NCI-H748 (cell line): ENCODE results near the gene ABCB8.

Experiments used
- DNase-seq: peaks from one replicate; lab custom pipeline; 2025; ENCODE audit not compliant: unreplicated experiment; lab: John Stamatoyannopoulos, UW

Gene ABCB8

DNA sequence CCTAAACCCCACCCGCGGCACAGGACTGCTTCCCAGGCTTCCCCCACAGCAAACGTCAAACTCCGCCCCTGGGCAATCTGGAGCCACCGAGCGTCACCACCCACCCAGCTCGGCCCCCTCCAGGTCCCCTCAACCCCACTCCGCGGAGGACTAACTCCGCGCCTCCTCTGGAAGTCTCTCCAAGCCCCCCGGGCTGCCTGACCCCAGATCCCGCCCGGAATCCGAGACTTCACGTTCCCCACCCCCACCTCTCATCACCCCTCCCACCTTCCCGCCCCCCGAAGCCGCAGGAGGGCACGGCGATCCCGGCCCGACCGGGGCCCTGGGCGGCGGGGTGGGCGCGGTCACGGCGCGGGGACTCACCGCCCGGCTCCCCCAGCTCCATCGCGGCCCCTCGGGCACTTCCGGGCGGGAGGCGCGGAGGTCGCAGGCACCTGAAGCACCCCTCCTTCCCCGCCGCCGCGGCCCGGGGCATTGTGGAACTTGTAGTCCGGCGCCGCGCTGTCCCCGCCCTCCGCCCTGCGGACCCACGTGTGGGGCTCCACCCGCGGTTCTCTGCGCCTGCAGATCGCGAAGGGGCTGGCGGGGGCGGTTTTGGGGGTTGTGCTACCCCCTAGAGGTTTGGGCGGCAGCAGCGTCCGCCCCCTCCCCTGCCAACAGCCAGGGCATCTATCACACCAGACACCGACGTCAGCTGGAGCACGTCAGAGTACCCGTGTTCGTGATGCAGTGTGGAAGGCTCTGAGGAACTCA lies 55.0 kb downstream of the ABCB8 start, which contains the start of gene TMUB1:
TMUB1 (minus strand) TSS at position 423 of the 753 bp plus-strand sequence. CDS start 930 bp downstream, outside the sequence.
- DNase-seq, result peak; percentile 84

DNA sequence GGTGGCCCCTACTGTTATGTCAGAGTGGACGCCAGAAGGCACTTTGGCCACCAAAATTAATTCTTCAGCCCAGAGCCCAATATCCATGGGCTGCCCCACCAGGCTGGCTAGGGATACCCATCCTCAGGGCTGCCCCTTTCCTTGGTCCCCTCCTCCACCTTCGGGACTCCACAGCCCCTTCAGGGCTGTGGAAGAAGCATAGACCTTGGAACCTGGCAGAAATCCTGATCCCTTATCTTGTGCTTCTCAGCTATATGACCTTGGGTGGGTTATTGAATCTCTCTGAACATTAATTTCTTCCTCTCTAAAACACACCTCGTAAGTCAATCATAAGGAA lies 55.5 kb downstream of the ABCB8 start:
- no peak for DNase-seq

DNA sequence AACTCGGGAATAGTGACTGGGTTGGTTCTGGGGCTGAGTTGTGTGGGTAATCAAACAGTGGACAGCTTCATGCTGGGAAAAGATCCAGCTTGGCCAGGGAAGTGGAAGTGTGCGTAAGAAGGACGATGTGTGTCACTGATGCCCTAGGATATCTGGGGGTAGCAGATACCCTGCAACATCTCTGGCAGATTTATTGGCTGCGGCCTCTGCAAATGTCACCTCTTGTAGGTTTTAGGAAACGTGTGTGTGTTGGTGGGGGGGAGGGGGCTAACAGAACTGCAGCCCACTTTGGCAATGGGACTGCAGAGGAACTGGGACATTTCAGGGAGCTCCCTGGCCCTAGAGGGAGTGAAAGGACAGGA lies 57.1 kb downstream of the ABCB8 start:
- no peak for DNase-seq

DNA sequence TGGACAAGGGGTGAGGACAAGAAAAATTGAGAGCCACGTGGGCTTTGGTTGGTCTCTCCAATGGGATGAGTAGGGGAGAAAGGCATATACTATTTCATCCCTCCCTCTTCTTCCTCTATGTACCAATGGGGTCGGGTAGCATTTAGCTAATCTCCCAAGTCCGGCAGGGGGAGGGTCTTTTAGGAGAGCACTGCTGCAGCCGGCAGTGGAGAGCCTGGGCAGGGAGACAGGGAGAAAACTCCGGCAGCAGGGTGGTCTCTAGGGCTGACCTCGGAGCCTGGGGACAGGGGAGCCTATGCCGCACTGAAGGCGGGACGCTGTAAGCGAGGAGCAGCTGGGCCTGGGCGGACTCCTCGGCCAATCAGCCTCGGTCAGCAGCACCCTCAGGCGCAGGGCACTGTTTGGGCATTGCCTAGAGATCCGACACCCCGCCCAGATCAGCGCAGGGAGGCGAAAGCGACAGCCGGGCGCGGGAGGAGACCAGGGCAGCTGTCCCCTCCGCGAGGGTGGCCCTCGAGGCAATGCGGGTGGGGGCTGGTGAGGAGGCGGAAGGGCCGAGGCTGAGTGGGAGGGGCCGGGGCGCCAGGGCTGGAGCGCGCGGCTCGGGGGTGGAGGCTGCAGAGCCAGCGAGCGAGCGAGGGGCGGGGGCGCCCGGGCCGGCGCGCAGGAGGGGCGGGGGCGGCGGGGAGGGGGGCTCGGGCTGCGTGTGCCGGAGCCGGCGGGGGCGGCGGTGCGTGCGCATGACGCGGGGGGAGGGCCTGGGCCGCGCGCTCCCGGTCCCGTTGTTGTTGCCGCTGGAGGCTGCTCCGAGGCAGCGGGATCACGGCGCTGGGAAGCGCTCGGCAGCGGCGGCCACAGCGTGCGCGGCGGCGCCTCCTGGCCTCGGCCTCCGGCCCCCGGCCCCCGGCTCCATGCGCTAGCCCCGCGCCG lies 57.7 kb downstream of the ABCB8 start, which contains the start of gene AGAP3:
AGAP3 (plus strand) TSS at position 785 of the 930 bp plus-strand sequence. CDS start 267 bp downstream, outside the sequence.
- peak; percentile 90 for DNase-seq

DNA sequence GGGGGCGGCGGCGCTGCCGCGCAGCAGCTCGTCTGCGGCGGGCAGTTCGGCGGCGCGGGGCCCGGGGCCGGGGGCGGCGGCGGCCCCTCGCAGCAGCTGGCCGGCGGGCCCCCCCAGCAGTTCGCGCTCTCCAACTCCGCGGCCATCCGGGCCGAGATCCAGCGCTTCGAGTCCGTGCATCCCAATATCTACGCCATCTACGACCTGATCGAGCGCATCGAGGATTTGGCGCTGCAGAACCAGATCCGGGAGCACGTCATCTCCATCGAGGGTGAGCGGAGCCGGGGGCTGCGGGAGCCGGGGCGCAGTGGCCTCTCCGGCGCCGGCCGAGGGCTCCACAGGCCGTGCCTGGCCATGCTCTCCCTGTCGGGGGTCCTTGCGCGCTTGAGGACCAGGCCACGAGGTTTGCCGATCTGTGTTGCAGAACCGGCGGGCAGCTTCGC lies 58.6 kb downstream of the ABCB8 start:
- DNase-seq, result peak; percentile 57

DNA sequence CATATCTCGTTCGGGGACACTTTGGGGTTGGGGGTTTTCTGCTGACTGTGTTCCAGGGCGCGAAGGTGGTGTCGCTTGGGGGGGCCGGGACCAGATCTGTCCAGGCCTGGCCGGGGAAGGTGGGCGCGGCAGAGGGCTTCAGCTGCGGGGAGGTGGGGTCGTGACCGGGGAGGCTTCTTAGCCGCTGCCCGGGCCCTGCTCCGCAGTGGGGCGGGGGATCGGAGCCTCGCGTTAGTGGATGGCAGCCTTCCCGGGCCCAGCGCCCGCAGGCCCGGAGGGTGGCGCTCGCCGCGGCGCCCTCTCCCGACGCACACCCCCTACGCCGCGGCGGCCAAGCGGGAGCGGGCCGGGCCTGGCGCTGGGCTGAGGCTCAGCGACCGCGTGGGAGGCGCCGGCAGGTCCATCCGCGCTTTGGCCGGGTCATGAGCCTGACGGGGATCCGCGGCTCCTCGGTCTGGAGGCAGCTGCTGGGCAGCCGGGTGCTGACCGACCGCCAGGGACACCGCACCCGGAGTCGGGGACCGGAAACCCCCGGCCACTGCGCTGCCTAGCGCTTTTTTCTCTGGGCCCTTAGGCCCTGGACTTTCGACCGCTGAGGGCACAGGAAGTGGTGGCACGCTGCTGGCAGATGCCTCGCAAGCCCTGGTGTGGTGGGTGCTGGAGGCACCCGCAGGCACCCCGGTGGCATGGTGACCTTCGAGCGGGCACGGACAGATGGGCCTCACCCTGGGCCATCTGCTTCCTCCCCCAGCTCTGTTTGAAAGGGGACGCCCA lies 59.2 kb downstream of the ABCB8 start:
- DNase-seq, result peak; percentile 59

DNA sequence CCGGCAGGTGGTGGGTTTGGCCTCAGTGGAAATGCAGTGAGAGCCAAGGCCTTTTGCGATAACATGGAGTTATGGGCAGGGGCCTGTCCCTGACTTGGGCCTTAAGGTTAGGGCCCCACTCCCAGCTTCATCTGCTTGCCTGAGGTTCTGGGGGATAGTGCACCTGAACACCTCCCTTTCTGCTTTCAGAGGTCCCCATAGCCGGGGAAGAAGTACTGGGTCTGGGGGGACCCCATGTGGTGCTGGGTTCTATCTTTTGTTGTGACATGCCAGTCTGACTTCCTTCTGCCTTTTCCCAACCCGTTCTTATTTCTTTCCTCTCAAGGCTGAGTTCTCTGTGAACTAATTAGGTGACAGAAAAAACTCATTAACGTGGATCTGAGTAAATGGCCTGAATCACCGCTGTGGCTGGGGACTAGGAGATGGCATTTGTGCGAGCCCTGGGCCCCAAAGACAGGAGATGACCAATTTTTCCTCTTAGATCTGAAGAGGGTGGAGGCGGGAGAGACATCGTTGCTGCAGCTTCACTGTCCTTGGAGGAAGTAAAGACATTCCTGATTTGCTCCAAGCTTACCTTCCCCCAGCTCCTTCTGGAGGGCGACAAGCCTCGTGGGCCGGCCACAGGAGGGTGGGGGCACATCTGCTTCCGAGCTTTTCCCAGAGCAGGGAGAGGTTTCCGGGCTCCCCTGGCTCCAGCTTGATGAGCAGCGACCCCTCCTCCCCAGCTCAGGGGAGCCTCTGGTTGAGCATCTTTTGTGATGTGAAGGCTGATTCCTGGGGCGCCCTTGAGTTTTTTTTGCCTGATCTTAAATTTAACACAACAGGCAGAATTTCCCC lies 60.0 kb downstream of the ABCB8 start:
- DNase-seq, result peak; percentile 43

DNA sequence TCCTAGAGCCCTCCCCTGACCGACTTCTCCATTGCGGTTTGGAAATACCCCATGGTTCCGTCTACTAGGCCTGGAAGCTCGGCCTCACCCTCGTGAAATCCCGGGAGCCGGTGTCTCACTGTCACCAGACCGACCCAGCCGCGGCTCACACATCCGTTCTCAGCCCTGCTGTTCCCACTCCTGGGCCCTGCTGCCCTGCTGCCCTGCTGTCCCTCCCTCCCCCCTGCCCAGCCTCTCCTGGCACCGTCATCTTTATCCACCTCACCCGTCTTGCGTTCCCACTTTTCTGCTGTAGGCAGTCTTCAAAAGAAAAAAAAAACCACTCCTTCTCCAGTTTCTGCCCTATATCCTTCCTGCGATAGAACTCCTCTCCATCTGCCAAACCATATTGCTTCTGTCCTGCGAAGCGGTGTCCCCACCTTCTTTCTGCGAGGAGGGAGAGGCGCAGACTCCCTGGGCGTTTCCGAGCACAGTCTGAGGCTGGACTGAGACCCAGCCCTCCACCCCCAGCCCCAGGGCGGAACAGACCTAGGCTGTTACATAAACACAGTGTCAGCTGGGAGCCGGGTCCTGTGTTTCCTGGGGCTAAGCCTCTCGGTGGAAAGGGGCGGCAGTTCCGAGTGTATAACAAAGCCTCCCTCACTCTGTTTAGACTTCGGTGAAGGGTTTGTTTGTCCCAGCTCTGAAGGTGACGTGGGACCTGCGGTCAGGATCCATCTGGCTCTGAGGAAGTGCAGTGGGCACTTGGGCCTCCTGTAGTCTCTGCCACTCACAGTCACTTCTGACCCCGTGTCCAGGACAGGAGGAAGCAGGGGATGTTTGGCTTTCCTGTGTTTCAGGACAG lies 60.8 kb downstream of the ABCB8 start:
- no peak for DNase-seq

DNA sequence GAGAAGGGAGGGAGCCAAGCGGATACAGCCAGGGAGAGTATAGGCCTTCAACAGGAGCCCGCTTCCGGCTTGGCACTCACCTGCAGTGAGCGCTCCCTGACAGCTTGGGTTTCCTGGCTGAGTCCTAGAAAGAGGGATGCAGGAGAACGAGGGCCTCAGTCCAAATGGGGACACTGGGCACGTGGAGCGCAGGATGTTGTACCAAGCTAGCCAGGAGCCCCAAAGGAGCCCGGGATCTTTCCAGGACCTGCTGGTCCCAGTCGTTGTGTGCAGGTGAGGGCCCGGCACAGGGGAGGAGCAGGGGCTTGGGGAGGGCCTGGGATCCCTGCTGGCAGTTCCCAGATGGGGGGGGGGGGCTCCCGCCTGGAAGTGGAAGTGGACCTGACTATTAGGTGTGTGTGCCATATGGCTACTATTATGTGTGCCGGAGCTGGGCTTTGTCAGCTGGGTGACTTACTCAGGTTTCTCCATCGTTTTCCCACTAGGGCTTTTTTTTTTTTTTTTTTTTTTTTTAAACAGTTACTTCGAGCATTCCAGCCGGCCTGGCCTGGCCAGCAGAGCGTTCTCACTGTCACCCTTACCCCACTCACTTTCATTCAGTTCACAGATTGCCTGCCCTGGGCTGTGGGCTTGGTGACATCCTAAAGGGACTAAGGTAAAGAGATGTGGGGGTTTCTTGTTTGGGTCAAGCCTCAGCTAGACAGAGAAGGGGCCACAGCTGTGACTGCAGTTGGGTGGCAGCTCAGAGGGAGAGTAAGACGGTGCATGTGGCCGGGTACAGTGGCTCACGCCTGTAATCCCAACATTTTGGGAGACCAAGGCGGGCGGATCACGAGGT lies 61.9 kb downstream of the ABCB8 start:
- no peak for DNase-seq

DNA sequence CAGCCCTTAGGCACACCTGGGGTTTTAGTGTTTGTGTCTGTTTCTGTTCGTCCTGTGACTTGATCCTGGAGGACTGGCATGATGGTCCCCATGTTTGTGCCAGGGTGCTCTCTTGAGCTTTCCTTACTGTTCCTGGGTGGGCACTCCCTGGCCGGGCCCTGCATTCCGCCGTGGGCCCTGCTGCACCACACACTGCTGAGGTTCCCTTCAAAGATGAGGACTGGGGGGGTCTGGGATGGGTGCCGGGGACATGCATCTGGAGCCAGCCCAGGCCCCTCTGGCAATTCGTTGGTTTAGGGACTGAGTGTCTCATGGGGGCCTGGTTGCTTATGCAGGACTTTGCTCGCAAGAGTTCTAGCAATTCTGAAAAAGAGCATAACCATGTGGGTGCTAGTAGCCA lies 62.8 kb downstream of the ABCB8 start:
- DNase-seq, result no peak

DNA sequence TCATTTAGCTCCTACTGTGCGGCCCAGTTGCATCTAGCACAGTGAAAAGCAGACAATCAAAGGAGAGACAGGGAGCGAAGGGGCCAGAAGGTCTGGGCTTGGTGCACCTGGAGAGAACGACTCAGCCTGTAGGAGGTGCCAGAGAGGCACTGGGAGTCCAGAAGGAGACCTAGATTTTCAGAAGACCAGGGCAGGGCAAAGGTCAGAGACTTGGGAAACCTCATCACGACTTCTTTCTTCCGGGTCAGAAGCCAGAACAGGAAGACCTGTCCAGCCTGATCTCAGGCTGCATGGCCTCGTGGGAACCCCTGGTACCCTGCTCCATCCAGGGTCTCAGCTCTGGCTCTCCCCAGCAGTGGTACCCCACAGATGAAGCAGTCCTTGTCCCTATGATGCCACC lies 63.2 kb downstream of the ABCB8 start:
- no peak for DNase-seq

DNA sequence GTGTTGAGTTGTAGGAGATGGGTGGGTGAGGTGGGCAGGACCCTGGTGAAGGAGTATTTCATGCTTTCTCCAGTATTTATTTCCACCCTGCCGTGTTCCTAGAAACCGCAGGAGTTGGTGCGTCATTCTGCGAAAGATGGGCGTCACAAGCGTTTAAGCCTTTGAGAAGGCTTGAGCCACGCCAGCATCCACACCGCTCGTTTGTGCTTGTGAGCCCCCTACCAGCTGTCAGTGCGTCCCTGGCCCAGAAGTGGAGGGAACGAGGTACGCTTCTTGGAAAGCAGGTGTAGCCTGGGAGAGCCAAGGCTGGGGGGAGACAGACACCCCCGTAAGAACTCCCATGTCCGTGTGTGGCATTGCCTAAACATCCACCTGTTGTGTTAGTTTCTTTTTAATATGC lies 63.7 kb downstream of the ABCB8 start:
- no peak for DNase-seq

DNA sequence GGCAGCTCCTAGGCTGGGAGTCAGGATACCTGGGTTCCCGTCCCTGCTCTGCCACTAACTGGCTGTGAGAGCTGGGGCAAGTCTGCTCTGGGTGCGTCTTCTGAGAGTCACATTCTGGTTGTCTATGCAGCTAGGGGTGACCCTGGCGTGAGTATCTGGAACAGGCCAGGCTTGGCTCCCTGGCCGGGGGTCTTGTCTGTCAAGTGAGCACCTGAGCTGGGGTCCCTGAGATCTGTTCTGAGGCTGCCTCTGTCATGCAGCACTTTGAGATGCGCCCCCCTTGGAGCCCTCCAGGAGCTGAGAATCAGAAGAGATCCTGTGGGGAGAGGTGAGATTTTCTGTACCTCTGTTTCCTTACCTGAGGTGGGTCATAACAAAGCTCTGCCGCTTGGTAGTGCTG lies 65.5 kb downstream of the ABCB8 start:
- DNase-seq, result no peak

DNA sequence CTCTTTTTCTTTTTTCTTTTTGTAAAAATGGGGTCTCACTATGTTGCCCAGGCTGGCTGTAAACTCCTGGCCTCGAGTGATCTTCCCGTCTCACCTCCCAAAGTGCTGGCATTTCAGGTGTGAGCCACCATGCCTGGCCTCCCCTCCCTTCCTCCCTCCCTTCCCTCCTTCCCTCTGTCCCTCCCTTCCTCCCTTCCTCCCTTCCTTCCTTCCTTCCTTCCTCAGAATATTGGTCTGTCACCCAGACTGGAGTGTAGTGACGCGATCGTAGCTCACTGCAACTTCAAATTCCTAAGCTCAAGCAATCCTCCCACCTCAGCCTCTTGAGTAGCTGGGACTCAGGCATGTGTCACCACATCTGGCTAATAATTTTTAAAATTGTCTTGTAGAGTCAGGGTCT lies 66.4 kb downstream of the ABCB8 start:
- DNase-seq, result no peak

DNA sequence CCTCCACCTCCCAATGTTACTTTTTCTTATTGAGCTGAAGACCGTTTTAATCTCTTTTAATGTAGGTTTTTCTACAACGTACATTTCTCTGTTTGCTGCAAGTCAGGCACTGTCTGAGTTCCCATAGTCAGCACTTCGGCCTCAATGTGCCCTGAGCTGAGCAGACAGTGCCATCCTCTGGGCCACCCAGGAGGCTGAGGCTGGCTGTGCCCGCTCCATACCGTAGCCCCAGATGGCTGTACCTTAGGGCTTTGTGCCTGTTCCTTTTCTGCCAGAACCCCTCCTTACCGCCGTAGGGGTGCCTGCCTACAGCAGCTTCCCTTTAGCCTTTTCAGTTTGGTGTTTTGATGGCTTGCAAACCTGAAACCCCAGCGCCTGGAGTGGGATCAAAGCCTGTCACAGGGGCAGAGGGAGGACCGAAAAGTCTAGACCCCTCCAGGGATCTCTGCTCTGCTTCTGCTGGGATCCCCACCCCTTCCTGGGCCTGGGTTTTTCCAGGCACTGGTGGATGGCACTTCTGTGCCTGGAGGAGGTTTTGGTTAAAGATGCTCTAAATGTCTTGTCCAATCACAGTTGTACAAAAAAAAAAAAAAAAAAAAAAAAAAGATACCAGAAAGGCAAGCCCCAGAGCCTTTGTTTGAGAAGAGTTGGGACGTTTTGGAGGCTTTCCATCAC lies 67.0 kb downstream of the ABCB8 start:
- DNase-seq, result no peak

DNA sequence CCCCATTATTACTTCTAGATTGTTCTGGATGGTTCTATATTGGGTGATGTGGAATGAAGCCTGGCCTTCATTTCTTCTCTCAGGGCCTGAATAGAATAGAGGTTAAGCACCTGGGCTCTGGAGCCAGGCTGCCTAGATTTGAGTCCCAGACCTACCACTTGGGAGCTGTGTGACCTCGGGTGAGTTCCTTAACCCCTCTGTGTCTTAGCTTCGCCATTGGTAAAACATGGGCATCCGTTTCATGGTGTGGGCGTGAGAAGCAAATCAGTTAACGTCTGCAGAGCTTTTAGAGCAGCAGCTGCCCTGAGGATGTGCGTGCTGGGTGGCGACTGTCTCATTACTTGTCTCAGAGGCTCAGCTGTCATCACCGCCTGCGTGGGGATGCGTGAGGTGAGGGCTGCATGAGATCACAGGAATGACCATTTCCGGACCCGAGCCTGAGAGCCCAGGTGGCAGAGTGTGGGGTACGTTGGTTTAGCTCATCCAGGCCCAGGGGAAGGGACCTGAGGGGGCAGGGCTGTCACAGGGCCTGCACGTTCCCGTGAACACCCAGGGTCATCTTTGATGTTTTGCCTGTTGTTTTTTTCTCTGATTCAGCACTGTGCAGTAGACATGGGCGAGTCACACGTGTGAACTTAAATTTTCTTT lies 67.7 kb downstream of the ABCB8 start:
- DNase-seq, result no peak
